ENCODE measurements around the gene VSIR.
A peak's percentile ranks its signal among the peaks of the same experiment; 100 is the strongest.

Gene VSIR

GRCh38 chr10:71783917-71784678, 10.8 kb upstream of the VSIR start:
- FAIRE-seq (no peak), DNase-seq (ENCODE audit: insufficient read length, low spot score) (no peak)

GRCh38 chr10:71782917-71783490, 9.7 kb upstream of the VSIR start:
- FAIRE-seq (peak; percentile 56), DNase-seq (ENCODE audit: insufficient read length, low spot score) (no peak)

- no peak for DNase-seq (ENCODE audit: insufficient read length, low spot score)
- FAIRE-seq: no peak
These were observed 9.0 kb upstream of the VSIR start for GRCh38 chr10:71782221-71782916.

- no peak for FAIRE-seq
- no peak for DNase-seq (ENCODE audit: insufficient read length, low spot score)
These were observed 7.4 kb upstream of the VSIR start for GRCh38 chr10:71780719-71781118.

- FAIRE-seq (no peak), DNase-seq (ENCODE audit: insufficient read length, low spot score) (no peak)
These were observed 6.8 kb upstream of the VSIR start for GRCh38 chr10:71780156-71780555.

- DNase-seq (ENCODE audit: insufficient read length, low spot score): no peak
- no peak for FAIRE-seq
These were observed 6.3 kb upstream of the VSIR start for GRCh38 chr10:71779641-71780040.

GRCh38 chr10:71778071-71778825, 4.9 kb upstream of the VSIR start:
- no peak for DNase-seq (ENCODE audit: insufficient read length, low spot score)
- no peak for FAIRE-seq

- DNase-seq (ENCODE audit: insufficient read length, low spot score) (no peak), FAIRE-seq (no peak)
These were observed 4.1 kb upstream of the VSIR start for GRCh38 chr10:71777213-71777985.

- FAIRE-seq: no peak
- no peak for DNase-seq (ENCODE audit: insufficient read length, low spot score)
These were observed 3.2 kb upstream of the VSIR start for GRCh38 chr10:71776481-71776925.

GRCh38 chr10:71774916-71775702, 1.8 kb upstream of the VSIR start:
- DNase-seq (ENCODE audit: insufficient read length, low spot score) (no peak), FAIRE-seq (no peak)

GRCh38 chr10:71772832-71773220, 494 bp downstream of the VSIR start:
- DNase-seq (ENCODE audit: insufficient read length, low spot score): no peak
- no peak for FAIRE-seq

GRCh38 chr10:71771821-71772617, 1.3 kb downstream of the VSIR start:
- FAIRE-seq (no peak), DNase-seq (ENCODE audit: insufficient read length, low spot score) (no peak)

GRCh38 chr10:71771204-71771603, 2.1 kb downstream of the VSIR start:
- FAIRE-seq: no peak
- DNase-seq (ENCODE audit: insufficient read length, low spot score): no peak

GRCh38 chr10:71770789-71771188, 2.5 kb downstream of the VSIR start:
- DNase-seq (ENCODE audit: insufficient read length, low spot score) (no peak), FAIRE-seq (no peak)

GRCh38 chr10:71770255-71770654, 3.1 kb downstream of the VSIR start:
- no peak for FAIRE-seq

GRCh38 chr10:71769279-71769823, 4.0 kb downstream of the VSIR start:
- peak; percentile 81 for FAIRE-seq

More at GRCh38 chr10:71770255-71770654, 3.1 kb downstream of the VSIR start:
- DNase-seq (ENCODE audit: insufficient read length, low spot score): no peak

GRCh38 chr10:71767420-71768035, 5.8 kb downstream of the VSIR start:
- DNase-seq (ENCODE audit: insufficient read length, low spot score) (no peak), FAIRE-seq (no peak)

More at GRCh38 chr10:71769279-71769823, 4.0 kb downstream of the VSIR start:
- no peak for DNase-seq (ENCODE audit: insufficient read length, low spot score)

All from GM19239 (cell line).